ENCODE measurements around the gene FIGN. TPM values are rescaled to one million over a fixed set of nuclear protein-coding genes. Genes with fewer than 3 reads are reported as not detected.

The FIGN gene
- total RNA-seq, 1 experiment from 2014 or later = not detected

- Histone ChIP-seq H3K27ac (ENCODE audit: low read depth, low read length) (no peak overlapping the region), H3K4me1 (ENCODE audit: control insufficient read depth in 1 of 2, insufficient read depth in 2 of 2, low read length in 2 of 2) (no peaks in the 10 kb centered on the region), H3K9ac (ENCODE audit: low read length) (no peak overlapping the region), H3K27me3 (ENCODE audit: insufficient read depth, low read length) (peaks cover 14% of the 10 kb centered on the region), H2AFZ (ENCODE audit: low read depth, low read length, poor library complexity, severe bottlenecking) (no peak overlapping the region), H3K79me2 (ENCODE audit: insufficient read depth, low read length) (no peaks in the 10 kb centered on the region), H3K4me2 (ENCODE audit: low read length) (no peak overlapping the region), H4K20me1 (ENCODE audit: insufficient read depth) (no peaks in the 10 kb centered on the region), H3K36me3 (ENCODE audit: control insufficient read depth in 1 of 2, insufficient read depth in 2 of 2, low read length in 2 of 2) (no peaks in the 10 kb centered on the region), H3K9me2 (ENCODE audit: insufficient read depth) (no peaks in the 10 kb centered on the region), H3K9me3 (ENCODE audit: control insufficient read depth in 1 of 2, insufficient read depth in 1 of 2, low read depth in 1 of 2, low read length in 2 of 2) (no peaks in the 10 kb centered on the region), H3K4me3 (replicated peaks in 1 of 2; ENCODE audit: low read depth in 1 of 2, low read length in 2 of 2) (no peak overlapping the region)
- DNase-seq (ENCODE audit: low read depth, low spot score) (no peak), ATAC-seq (no peak)
- TF ChIP-seq SIN3A (IDR thresholded peaks at IDR 0.05; ENCODE audit: low read depth) (no peak), JUND (IDR thresholded peaks at IDR 0.05) (no peak), CBX3 (IDR thresholded peaks at IDR 0.05; ENCODE audit: low read depth) (no peak), YY1 (IDR thresholded peaks at IDR 0.05; ENCODE audit: extremely low read depth, insufficient replicate concordance, low read depth, low read length) (no peak), ZFX (IDR thresholded peaks at IDR 0.05) (no peak), TCF7L2 (IDR thresholded peaks at IDR 0.05; ENCODE audit: borderline replicate concordance, extremely low read depth, insufficient read depth, insufficient read length) (no peak), RAD21 (IDR thresholded peaks at IDR 0.05; ENCODE audit: low read depth) (no peak), CEBPB (IDR thresholded peaks at IDR 0.05; ENCODE audit: low read depth) (no peak), SRF (IDR thresholded peaks at IDR 0.05; ENCODE audit: low read depth) (no peak), EGR1 (IDR thresholded peaks at IDR 0.05; ENCODE audit: low read depth) (no peak)
- TF ChIP-seq, protein P1, sequence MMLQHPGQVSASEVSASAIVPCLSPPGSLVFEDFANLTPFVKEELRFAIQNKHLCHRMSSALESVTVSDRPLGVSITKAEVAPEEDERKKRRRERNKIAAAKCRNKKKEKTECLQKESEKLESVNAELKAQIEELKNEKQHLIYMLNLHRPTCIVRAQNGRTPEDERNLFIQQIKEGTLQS (IDR thresholded peaks at IDR 0.05) = no peak
- TF ChIP-seq, protein P2, sequence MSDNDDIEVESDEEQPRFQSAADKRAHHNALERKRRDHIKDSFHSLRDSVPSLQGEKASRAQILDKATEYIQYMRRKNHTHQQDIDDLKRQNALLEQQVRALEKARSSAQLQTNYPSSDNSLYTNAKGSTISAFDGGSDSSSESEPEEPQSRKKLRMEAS (IDR thresholded peaks at IDR 0.05) = no peak
- no TSS peak for BruUV-seq (replicated peaks)
- intact Hi-C loops (cut with micrococcal nuclease) = no loop called here
- POLR2A ChIA-PET = no interaction called here
- RAD21 ChIA-PET (ENCODE audit: low non-redundant PET in 1 of 2, low total read pairs in 2 of 2, uncharacterized antibody in 2 of 2, unreplicated experiment in 2 of 2) = no interaction called here
- CTCF ChIA-PET = no interaction called here
Observed at GRCh38 chr2:163649080-163649479, 86.7 kb downstream of the FIGN start.

GRCh38 chr2:163647300-163647699, 88.5 kb downstream of the FIGN start:
- BruUV-seq (replicated peaks) = no TSS peak
- TF ChIP-seq POLR2AphosphoS5 (IDR thresholded peaks at IDR 0.05; ENCODE audit: low read depth, low read length) (no peak), SP1 (IDR thresholded peaks at IDR 0.05; ENCODE audit: low read depth) (no peak), POLR2A (IDR thresholded peaks at IDR 0.05; ENCODE audit: borderline replicate concordance, extremely low read depth, insufficient read depth, insufficient read length) (no peak), EZH2 (IDR thresholded peaks at IDR 0.05) (no peak), SIN3A (IDR thresholded peaks at IDR 0.05; ENCODE audit: low read depth) (no peak), EZH2phosphoT487 (IDR thresholded peaks at IDR 0.05; ENCODE audit: borderline replicate concordance) (no peak), EGR1 (IDR thresholded peaks at IDR 0.05; ENCODE audit: low read depth) (no peak)
- TF ChIP-seq, protein P3, sequence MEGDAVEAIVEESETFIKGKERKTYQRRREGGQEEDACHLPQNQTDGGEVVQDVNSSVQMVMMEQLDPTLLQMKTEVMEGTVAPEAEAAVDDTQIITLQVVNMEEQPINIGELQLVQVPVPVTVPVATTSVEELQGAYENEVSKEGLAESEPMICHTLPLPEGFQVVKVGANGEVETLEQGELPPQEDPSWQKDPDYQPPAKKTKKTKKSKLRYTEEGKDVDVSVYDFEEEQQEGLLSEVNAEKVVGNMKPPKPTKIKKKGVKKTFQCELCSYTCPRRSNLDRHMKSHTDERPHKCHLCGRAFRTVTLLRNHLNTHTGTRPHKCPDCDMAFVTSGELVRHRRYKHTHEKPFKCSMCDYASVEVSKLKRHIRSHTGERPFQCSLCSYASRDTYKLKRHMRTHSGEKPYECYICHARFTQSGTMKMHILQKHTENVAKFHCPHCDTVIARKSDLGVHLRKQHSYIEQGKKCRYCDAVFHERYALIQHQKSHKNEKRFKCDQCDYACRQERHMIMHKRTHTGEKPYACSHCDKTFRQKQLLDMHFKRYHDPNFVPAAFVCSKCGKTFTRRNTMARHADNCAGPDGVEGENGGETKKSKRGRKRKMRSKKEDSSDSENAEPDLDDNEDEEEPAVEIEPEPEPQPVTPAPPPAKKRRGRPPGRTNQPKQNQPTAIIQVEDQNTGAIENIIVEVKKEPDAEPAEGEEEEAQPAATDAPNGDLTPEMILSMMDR (IDR thresholded peaks at IDR 0.05 in 2 of 3, conservative IDR thresholded peaks at IDR 0.05 in 1 of 3; ENCODE audit: borderline replicate concordance in 1 of 3, insufficient read depth in 1 of 3, low read depth in 2 of 3, low read length in 2 of 3) = no peak
- TF ChIP-seq, protein P2 (IDR thresholded peaks at IDR 0.05) = no peak
- TF ChIP-seq, protein P4, sequence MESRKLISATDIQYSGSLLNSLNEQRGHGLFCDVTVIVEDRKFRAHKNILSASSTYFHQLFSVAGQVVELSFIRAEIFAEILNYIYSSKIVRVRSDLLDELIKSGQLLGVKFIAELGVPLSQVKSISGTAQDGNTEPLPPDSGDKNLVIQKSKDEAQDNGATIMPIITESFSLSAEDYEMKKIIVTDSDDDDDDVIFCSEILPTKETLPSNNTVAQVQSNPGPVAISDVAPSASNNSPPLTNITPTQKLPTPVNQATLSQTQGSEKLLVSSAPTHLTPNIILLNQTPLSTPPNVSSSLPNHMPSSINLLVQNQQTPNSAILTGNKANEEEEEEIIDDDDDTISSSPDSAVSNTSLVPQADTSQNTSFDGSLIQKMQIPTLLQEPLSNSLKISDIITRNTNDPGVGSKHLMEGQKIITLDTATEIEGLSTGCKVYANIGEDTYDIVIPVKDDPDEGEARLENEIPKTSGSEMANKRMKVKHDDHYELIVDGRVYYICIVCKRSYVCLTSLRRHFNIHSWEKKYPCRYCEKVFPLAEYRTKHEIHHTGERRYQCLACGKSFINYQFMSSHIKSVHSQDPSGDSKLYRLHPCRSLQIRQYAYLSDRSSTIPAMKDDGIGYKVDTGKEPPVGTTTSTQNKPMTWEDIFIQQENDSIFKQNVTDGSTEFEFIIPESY (IDR thresholded peaks at IDR 0.05; ENCODE audit: extremely low read depth, insufficient replicate concordance, low read length) = no peak

More at GRCh38 chr2:163647300-163647699, 88.5 kb downstream of the FIGN start:
- Histone ChIP-seq H3K9me2 (ENCODE audit: insufficient read depth) (no peaks in the 10 kb centered on the region), H3K4me2 (ENCODE audit: low read length) (no peak overlapping the region), H3K27me3 (ENCODE audit: insufficient read depth, low read length) (peaks cover 14% of the 10 kb centered on the region), H2AFZ (ENCODE audit: low read depth, low read length, poor library complexity, severe bottlenecking) (no peak overlapping the region), H3K27ac (ENCODE audit: low read depth, low read length) (no peak overlapping the region), H3K9ac (ENCODE audit: low read length) (no peak overlapping the region), H3K4me1 (ENCODE audit: control insufficient read depth in 1 of 2, insufficient read depth in 2 of 2, low read length in 2 of 2) (no peaks in the 10 kb centered on the region), H3K36me3 (ENCODE audit: control insufficient read depth in 1 of 2, insufficient read depth in 2 of 2, low read length in 2 of 2) (no peaks in the 10 kb centered on the region), H4K20me1 (ENCODE audit: insufficient read depth) (no peaks in the 10 kb centered on the region), H3K9me3 (ENCODE audit: control insufficient read depth in 1 of 2, insufficient read depth in 1 of 2, low read depth in 1 of 2, low read length in 2 of 2) (no peaks in the 10 kb centered on the region), H3K79me2 (ENCODE audit: insufficient read depth, low read length) (no peaks in the 10 kb centered on the region), H3K4me3 (replicated peaks in 1 of 2; ENCODE audit: low read depth in 1 of 2, low read length in 2 of 2) (no peak overlapping the region)
- ATAC-seq (no peak), DNase-seq (ENCODE audit: low read depth, low spot score) (no peak)
- ChIA-PET RAD21 (ENCODE audit: low non-redundant PET in 1 of 2, low total read pairs in 2 of 2, uncharacterized antibody in 2 of 2, unreplicated experiment in 2 of 2) (no interaction called here), POLR2A (no interaction called here), CTCF (no interaction called here)
- intact Hi-C loops (cut with micrococcal nuclease) = no loop called here

Measured in HCT116 (cell line).